Measurements from ENCODE around the gene TTC33. TPM values are rescaled to one million over a fixed set of nuclear protein-coding genes. Genes with fewer than 3 reads are reported as not detected.

Gene TTC33
- polyA plus RNA-seq, 1 donor from 2014 or later = 73.5 TPM

DNA sequence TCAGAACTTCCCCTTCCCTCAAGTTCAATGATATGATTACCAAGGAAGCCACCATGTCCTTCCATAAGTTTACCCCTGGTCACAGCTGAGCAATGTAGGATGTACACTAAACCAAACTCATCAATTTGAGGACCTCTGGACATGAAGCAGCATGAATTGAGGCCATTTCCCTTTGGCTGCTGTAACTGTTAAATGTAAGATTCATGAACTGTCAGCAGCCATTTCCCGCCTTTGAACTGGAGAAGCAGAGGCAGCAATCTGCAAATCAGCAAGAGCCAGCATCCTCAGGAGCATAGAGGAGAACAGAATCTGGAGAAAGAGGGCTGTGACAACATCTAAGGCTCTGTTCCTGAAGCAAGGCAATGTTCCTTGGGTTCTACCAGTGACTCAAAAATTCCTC is 180.3 kb downstream of the TTC33 start:
- H3K9me3 ChIP-seq (ENCODE audit: low read length) = no peaks in the 10 kb centered on the region
- no peak overlapping the region for H3K9ac ChIP-seq (ENCODE audit: low read length)
- no peaks in the 10 kb centered on the region for H3K79me2 ChIP-seq (replicated peaks; ENCODE audit: insufficient read depth, low read length)
- H2AFZ ChIP-seq (ENCODE audit: low read depth, low read length) = no peak overlapping the region
- no peaks in the 10 kb centered on the region for H4K20me1 ChIP-seq (ENCODE audit: insufficient read depth)
- no peak overlapping the region for H3K4me2 ChIP-seq (ENCODE audit: low read length)
- no peak overlapping the region for H3K27ac ChIP-seq (ENCODE audit: low read length)
- no peaks in the 10 kb centered on the region for H3K27me3 ChIP-seq (ENCODE audit: insufficient read depth, low read depth, low read length)
- H3K4me3 ChIP-seq (ENCODE audit: low read length) = no peak overlapping the region
- no peaks in the 10 kb centered on the region for H3K9me2 ChIP-seq (ENCODE audit: insufficient read depth, low read length)
- no peaks in the 10 kb centered on the region for H3K36me3 ChIP-seq (ENCODE audit: insufficient read depth, low read length)
- no peak for TF ChIP-seq EP300 (conservative IDR thresholded peaks at IDR 0.05; ENCODE audit: poor library complexity, severe bottlenecking)
- TF ChIP-seq RAD21 (conservative IDR thresholded peaks at IDR 0.05) = no peak
- TF ChIP-seq SMC3 (conservative IDR thresholded peaks at IDR 0.05; ENCODE audit: poor library complexity) = no peak
- no peak for TF ChIP-seq TAF1 (IDR thresholded peaks at IDR 0.05; ENCODE audit: low read depth)
- no peak for TF ChIP-seq MXI1 (conservative IDR thresholded peaks at IDR 0.05; ENCODE audit: poor library complexity, severe bottlenecking)
- no peak for TF ChIP-seq POLR2AphosphoS5 (IDR thresholded peaks at IDR 0.05)
- no peak for TF ChIP-seq EZH2 (IDR thresholded peaks at IDR 0.05; ENCODE audit: borderline replicate concordance, insufficient read depth, low read length, poor library complexity, severe bottlenecking)
- no peak for TF ChIP-seq CTCF (IDR thresholded peaks at IDR 0.05; ENCODE audit: poor library complexity, severe bottlenecking)
- TF ChIP-seq REST (IDR thresholded peaks at IDR 0.05; ENCODE audit: borderline replicate concordance) = no peak
- no peaks in the 10 kb centered on the region for H3F3A ChIP-seq (ENCODE audit: insufficient read depth, low read length, poor library complexity, severe bottlenecking)

GRCh38 chr5:40572937-40573336 is 182.8 kb downstream of the TTC33 start:
- Histone ChIP-seq H3K9me2 (ENCODE audit: insufficient read depth, low read length) (no peaks in the 10 kb centered on the region), H3K36me3 (ENCODE audit: insufficient read depth, low read length) (no peaks in the 10 kb centered on the region), H3K27me3 (ENCODE audit: insufficient read depth, low read depth, low read length) (no peaks in the 10 kb centered on the region), H3K9ac (ENCODE audit: low read length) (no peak overlapping the region), H3K4me2 (ENCODE audit: low read length) (no peak overlapping the region), H3K4me3 (ENCODE audit: low read length) (no peak overlapping the region), H3F3A (ENCODE audit: insufficient read depth, low read length, poor library complexity, severe bottlenecking) (no peaks in the 10 kb centered on the region), H3K79me2 (replicated peaks; ENCODE audit: insufficient read depth, low read length) (no peaks in the 10 kb centered on the region), H3K9me3 (ENCODE audit: low read length) (no peaks in the 10 kb centered on the region), H2AFZ (ENCODE audit: low read depth, low read length) (no peak overlapping the region), H3K27ac (ENCODE audit: low read length) (no peak overlapping the region), H4K20me1 (ENCODE audit: insufficient read depth) (no peaks in the 10 kb centered on the region)
- TF ChIP-seq EP300 (conservative IDR thresholded peaks at IDR 0.05; ENCODE audit: poor library complexity, severe bottlenecking) = no peak
- no peak for TF ChIP-seq POLR2AphosphoS5 (IDR thresholded peaks at IDR 0.05)
- TF ChIP-seq MXI1 (conservative IDR thresholded peaks at IDR 0.05; ENCODE audit: poor library complexity, severe bottlenecking) = no peak
- TF ChIP-seq TAF1 (IDR thresholded peaks at IDR 0.05; ENCODE audit: low read depth) = no peak
- TF ChIP-seq REST (IDR thresholded peaks at IDR 0.05; ENCODE audit: borderline replicate concordance) = no peak
- no peak for TF ChIP-seq RAD21 (conservative IDR thresholded peaks at IDR 0.05)
- no peak for TF ChIP-seq EZH2 (IDR thresholded peaks at IDR 0.05; ENCODE audit: borderline replicate concordance, insufficient read depth, low read length, poor library complexity, severe bottlenecking)
- TF ChIP-seq CTCF (IDR thresholded peaks at IDR 0.05; ENCODE audit: poor library complexity, severe bottlenecking) = no peak
- no peak for TF ChIP-seq SMC3 (conservative IDR thresholded peaks at IDR 0.05; ENCODE audit: poor library complexity)

Measured in neural cell (in vitro differentiated cells).